Mammary epithelial cell (primary cell): Measurements from ENCODE around the gene A2ML1.
"Not testable (repeated sequence)": the region's sequence is repeated elsewhere in the genome, so short reads cannot be mapped to it uniquely, and the experiment has no call there.

Experiments used
- CTCF ChIP-seq, 2 donors: IDR thresholded peaks in 1 of 2; conservative IDR thresholded peaks in 1 of 2; 2 replicates each; pipeline ENCODE4 v1.5.1; 2011 to 2012; ENCODE audit warnings: inconsistent platforms in 2 of 2, low read length in 2 of 2, mild to moderate bottlenecking in 2 of 2, control low read depth in 1 of 2, low read depth in 1 of 2; ENCODE audit not compliant: insufficient read depth in 1 of 2; ENCODE audit errors: extremely low read depth in 1 of 2
- EZH2 ChIP-seq: IDR thresholded peaks from 2 replicates; pipeline ENCODE4 v1.6.1; 2012; ENCODE audit warnings: low read length, inconsistent platforms, borderline replicate concordance

- peak; percentile 36 to 63 for TF ChIP-seq CTCF (conservative IDR thresholded peaks at IDR 0.05 in 1 of 2, IDR thresholded peaks at IDR 0.05 in 1 of 2; ENCODE audit: extremely low read depth in 1 of 2, insufficient read depth in 1 of 2, low read depth in 1 of 2, low read length in 2 of 2)
- not testable (repeated sequence) for TF ChIP-seq EZH2
Observed at GRCh38 chr12:8914033-8914715, 91.8 kb downstream of the A2ML1 start, which contains the start of gene PHC1.
